ENCODE data around the gene NXF3.
A peak's percentile ranks its signal among the peaks of the same experiment; 100 is the strongest.
"Not testable (repeated sequence)": the region's sequence is repeated elsewhere in the genome, so short reads cannot be mapped to it uniquely, and the experiment has no call there.

NXF3 gene

GRCh38 chrX:103052625-103053024, 40.3 kb downstream of the NXF3 start:
- no peak for TF ChIP-seq LEF1 (IDR thresholded peaks at IDR 0.05; ENCODE audit: borderline replicate concordance)
- no peak for TF ChIP-seq ELF4 (IDR thresholded peaks at IDR 0.05)
- TF ChIP-seq SP1 (IDR thresholded peaks at IDR 0.05), result no peak
- TF ChIP-seq ARNT (IDR thresholded peaks at IDR 0.05), result no peak
- TF ChIP-seq FOXA1 (IDR thresholded peaks at IDR 0.05), result no peak
- no peak for TF ChIP-seq FOXK2 (IDR thresholded peaks at IDR 0.05)
- ChIA-PET POLR2A (no interaction called here), CTCF (no interaction called here)
- no peak for DNase-seq (ENCODE audit: extremely low spot score)

DNA sequence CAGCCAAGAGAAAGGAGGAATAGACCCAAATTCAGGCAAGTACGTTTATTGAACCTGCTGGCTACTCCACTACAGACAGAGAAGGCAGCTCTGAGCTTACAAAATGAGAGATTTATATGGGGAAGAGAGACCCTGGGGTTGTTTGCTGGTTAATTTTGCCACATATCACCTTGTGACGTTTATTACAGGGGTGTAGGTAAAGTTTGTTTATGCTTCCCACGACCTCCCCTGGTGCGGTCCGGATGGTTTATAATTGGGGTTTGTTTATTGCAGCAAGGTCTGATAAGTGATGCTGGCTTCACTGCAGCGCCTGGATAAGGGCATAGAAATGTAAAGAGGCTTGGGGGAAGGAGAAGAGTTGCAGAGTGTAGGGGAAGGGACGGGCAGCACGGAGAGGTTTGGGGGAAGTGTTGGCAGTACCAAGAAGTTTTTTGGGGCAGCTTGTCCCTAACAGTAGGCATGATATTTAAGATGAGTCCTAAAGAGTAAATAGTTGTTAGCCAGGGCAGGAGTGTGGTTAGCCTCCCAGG, 41.6 kb downstream of the NXF3 start:
- DNase-seq (ENCODE audit: extremely low spot score), result no peak
- POLR2A ChIA-PET, result no interaction called here
- CTCF ChIA-PET, result interaction anchor here (0.6 to 1.2 kb wide), 2 partner anchors 100 to 832 kb away, joined by 3 to 4 read pairs; no protein-coding TSS in a partner anchor
- peak; percentile 57; the same call in 1 of the 2 replicates for TF ChIP-seq PKNOX1 (IDR thresholded peaks at IDR 0.05)
- TF ChIP-seq BHLHE40 (IDR thresholded peaks at IDR 0.05; ENCODE audit: borderline replicate concordance), result no peak
- TF ChIP-seq CTBP1 (IDR thresholded peaks at IDR 0.05; ENCODE audit: borderline replicate concordance), result peak; percentile 18; the same call in 1 of the 2 replicates

GRCh38 chrX:103033371-103033770, 59.6 kb downstream of the NXF3 start:
- DNase-seq (ENCODE audit: extremely low spot score); CTCF ChIA-PET; POLR2A ChIA-PET: not testable (repeated sequence)
